HepG2 (cell line): ENCODE results near the gene JCAD. TPM values are rescaled to one million over a fixed set of nuclear protein-coding genes. Genes with fewer than 3 reads are reported as not detected.

ENCODE experiments used
- ATAC-seq: fragments of 200-7000 bp; cut with Tn5 transposase; 3 replicates; pipeline ENCODE4 v1.9.1; 2020; ENCODE audit warnings: mild to moderate bottlenecking, moderate library complexity
- BruUV-seq: library from RNA; stranded (reverse); fragments of 400-500 nt; replicated peaks from 2 replicates; lab custom pipeline; 2021; lab: Mats Ljungman, UMichigan
- CTCF ChIA-PET: fragments of 300-600 bp; formaldehyde crosslinking; extraction: SDS; loops from one replicate; lab custom pipeline; 2021; ENCODE audit warnings: low total read pairs, inconsistent platforms, low intra/inter-chr PET ratio; lab: Yijun Ruan, JAX
- POLR2A ChIA-PET: fragments of 350-600 bp; sonication (Branson Sonifier 250); formaldehyde crosslinking; loops from one replicate; lab custom pipeline; 2020; ENCODE audit warnings: antibody characterized with exemption, inconsistent platforms; lab: Yijun Ruan, JAX
- DNase-seq: peaks from one replicate; pipeline ENCODE4 v3.0.0-alpha.2; 2015; ENCODE audit warnings: low spot score
- FAIRE-seq: peaks from 3 replicates; lab custom pipeline; 2011; peaks lifted over from hg19 to GRCh38; lab: Jason Lieb, UNC
- H2AFZ ChIP-seq: one replicate; pipeline ENCODE4 v1.6.1; 2011; ENCODE audit warnings: low read length, inconsistent platforms
- H3K27ac ChIP-seq: fragments of 300-600 bp; 3 replicates; pipeline ENCODE4 v1.8.0; 2011; ENCODE audit warnings: mixed run types, mild to moderate bottlenecking, mixed read lengths, low read length, inconsistent platforms; ENCODE audit not compliant: insufficient read depth; ENCODE audit errors: extremely low read length
- H3K27me3 ChIP-seq, 2 experiments: fragments of 200-600 bp in 1 of 2; 2 replicates in 1 of 2; 3 replicates in 1 of 2; pipeline versions ENCODE4 v1.6.0 to v1.8.0; 2011; ENCODE audit warnings: low read length in 2 of 2, mild to moderate bottlenecking in 2 of 2, moderate library complexity in 2 of 2, inconsistent platforms in 1 of 2; ENCODE audit not compliant: insufficient read depth in 2 of 2, control insufficient read depth in 1 of 2
- H3K36me3 ChIP-seq, 2 experiments: fragments of 200-600 bp in 1 of 2; replicated peaks in 1 of 2; 2 replicates in 1 of 2; 3 replicates in 1 of 2; pipeline versions ENCODE4 v1.5.1 to v1.8.0; 2011; ENCODE audit warnings: low read length in 2 of 2, inconsistent platforms in 1 of 2; ENCODE audit not compliant: insufficient read depth in 2 of 2, control insufficient read depth in 1 of 2
- H3K4me1 ChIP-seq: 2 replicates; pipeline ENCODE4 v1.5.1; 2012; ENCODE audit warnings: low read length, inconsistent platforms; ENCODE audit not compliant: insufficient read depth
- H3K4me2 ChIP-seq: 2 replicates; pipeline ENCODE4 v1.6.0; 2011; ENCODE audit warnings: low read depth, low read length, inconsistent platforms
- H3K4me3 ChIP-seq, 3 experiments: fragments of 200-600 bp in 1 of 3; sonication (generic), shearing (Covaris generic) in 1 of 3; replicated peaks in 1 of 3; 2 replicates each; pipeline ENCODE4 v1.5.1; 2011 to 2016; ENCODE audit warnings: low read length in 3 of 3, inconsistent platforms in 2 of 3, low read depth in 2 of 3, mild to moderate bottlenecking in 2 of 3, control low read depth in 1 of 3, mixed read lengths in 1 of 3; ENCODE audit not compliant: insufficient read depth in 1 of 3
- H3K79me2 ChIP-seq: one replicate; pipeline ENCODE4 v1.6.1; 2011; ENCODE audit warnings: low read length, inconsistent platforms; ENCODE audit not compliant: insufficient read depth
- H3K9ac ChIP-seq: 2 replicates; pipeline ENCODE4 v1.6.0; 2011; ENCODE audit warnings: mild to moderate bottlenecking, low read depth, low read length, inconsistent platforms; ENCODE audit not compliant: insufficient read depth
- H3K9me3 ChIP-seq: 2 replicates; pipeline ENCODE4 v1.5.1; 2012; ENCODE audit warnings: mild to moderate bottlenecking, low read length
- H4K20me1 ChIP-seq: 2 replicates; pipeline ENCODE4 v1.6.0; 2011; ENCODE audit warnings: inconsistent platforms, mild to moderate bottlenecking, low read length, moderate library complexity; ENCODE audit not compliant: insufficient read depth
- KDM3A ChIP-seq: IDR thresholded peaks from 2 replicates; pipeline ENCODE4 v1.6.1; 2018; ENCODE audit warnings: low read depth, missing compliant biosample characterization
- TFDP1 ChIP-seq: IDR thresholded peaks from 2 replicates; pipeline ENCODE4 v1.6.1; 2016; ENCODE audit warnings: missing compliant biosample characterization, missing genetic modification reagents, borderline replicate concordance
- ZEB1 ChIP-seq: IDR thresholded peaks from 2 replicates; pipeline ENCODE4 v1.6.1; 2012; ENCODE audit warnings: mild to moderate bottlenecking, low read depth, inconsistent platforms; ENCODE audit not compliant: insufficient replicate concordance
- ZNF724P ChIP-seq: sonication (generic); formaldehyde crosslinking; IDR thresholded peaks from 2 replicates; pipeline ENCODE4 v1.8.0; 2022; ENCODE audit warnings: missing genetic modification reagents, borderline replicate concordance
- WGBS: methylation state at CpG from one replicate; pipeline ENCODE4 v1.1.6; 2017; ENCODE audit warnings: low lambda C conversion rate; 5-methylcytosine and 5-hydroxymethylcytosine counted together
- in situ Hi-C: cut with HindIII; loops from 2 replicates; pipeline ENCODE4 v1.10.0; 2017; ENCODE audit warnings: low pct_unique_long_range_greater_than_20kb; ENCODE audit not compliant: extremely low pct_ligation_motif_present
- intact Hi-C: fragments of 100-400 bp; cut with micrococcal nuclease; formaldehyde crosslinking; loops from one replicate; pipeline ENCODE4 v1.10.0; 2022; ENCODE audit not compliant: unreplicated experiment
- polyA plus RNA-seq, 8 experiments: library from polyadenylated mRNA; depleted of rRNA in 3 of 8; stranded (reverse) in 7 of 8; unstranded in 1 of 8; fragments of >200 nt; fragmentation: Illumina TruSeq in 4 of 8; extraction: Trizol in 4 of 8; gene quantifications; 2 replicates each; pipeline versions ENCODE4 v1.2.1 to v1.2.3, GENCODE V29; 2011 to 2016; ENCODE audit warnings: low read depth in 4 of 8, missing spikeins in 1 of 8, mixed read lengths in 1 of 8; ENCODE audit not compliant: insufficient read depth in 1 of 8
- total RNA-seq, 5 experiments: library from RNA; depleted of rRNA; stranded (reverse); fragments of >200 nt; fragmentation: Illumina TruSeq; extraction: Trizol; gene quantifications; 2 replicates each; pipeline ENCODE4 v1.2.3, GENCODE V29; 2016; ENCODE audit warnings: low read depth in 1 of 5
- TF ChIP-seq, protein P1 (sequence below): sonication (generic); formaldehyde crosslinking; IDR thresholded peaks from 2 replicates; pipeline ENCODE4 v1.8.1; 2023; ENCODE audit warnings: mild to moderate bottlenecking, missing genetic modification reagents, borderline replicate concordance
- TF ChIP-seq, protein P2 (sequence below): IDR thresholded peaks from 2 replicates; pipeline ENCODE4 v1.6.1; 2016; ENCODE audit warnings: missing genetic modification reagents, missing compliant biosample characterization

Gene JCAD
- total and polyA plus RNA-seq, 2 of the 13 experiments (the other 11 are each of a cell fraction or from before 2014, with no cell fraction given): 0.04 to 0.08 TPM

DNA sequence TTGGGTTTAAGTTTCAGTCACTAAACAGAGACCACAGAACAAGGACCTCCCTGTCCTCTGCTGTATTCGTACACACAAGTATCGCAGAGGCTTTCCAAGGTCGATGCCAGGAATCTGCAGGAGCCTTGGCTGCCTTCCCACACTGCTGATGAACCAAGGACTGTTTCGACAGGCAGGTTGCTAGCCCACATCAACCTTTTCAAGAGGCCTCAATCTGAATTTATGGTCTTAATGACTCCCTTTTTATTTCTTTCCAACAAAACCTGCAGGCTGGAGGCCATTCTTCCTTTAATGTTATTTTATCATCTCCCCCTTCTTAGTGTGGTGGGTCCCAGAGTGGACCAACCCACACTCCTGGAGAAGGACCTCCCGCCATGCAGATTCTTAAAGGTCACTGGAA lies 45.6 kb downstream of the JCAD start:
- WGBS: 63% methylated on average over 2 of the region's 5 CpGs
- in situ Hi-C loops (no loop called here), intact Hi-C loops (no loop called here)
- FAIRE-seq (no peak), ATAC-seq (no peak), DNase-seq (peak; percentile 12)
- H3K36me3 ChIP-seq: no peaks in the 10 kb centered on the region
- H4K20me1 ChIP-seq: no peaks in the 10 kb centered on the region
- ChIA-PET CTCF (no interaction called here), POLR2A (no interaction called here)
- TF ChIP-seq, protein P1, sequence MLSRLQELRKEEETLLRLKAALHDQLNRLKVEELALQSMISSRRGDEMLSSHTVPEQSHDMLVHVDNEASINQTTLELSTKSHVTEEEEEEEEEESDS (CRISPR knock-in tag): no peak
- TF ChIP-seq ZNF724P (CRISPR knock-in tag): no peak
- TF ChIP-seq, protein P2, sequence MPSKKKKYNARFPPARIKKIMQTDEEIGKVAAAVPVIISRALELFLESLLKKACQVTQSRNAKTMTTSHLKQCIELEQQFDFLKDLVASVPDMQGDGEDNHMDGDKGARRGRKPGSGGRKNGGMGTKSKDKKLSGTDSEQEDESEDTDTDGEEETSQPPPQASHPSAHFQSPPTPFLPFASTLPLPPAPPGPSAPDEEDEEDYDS (CRISPR knock-in tag): no peak
- no peak for TF ChIP-seq ZEB1
- no peak overlapping the region for H3K9ac ChIP-seq
- no peaks in the 10 kb centered on the region for H3K9me3 ChIP-seq
- H2AFZ ChIP-seq: no peak overlapping the region
- no peak overlapping the region for H3K4me2 ChIP-seq
- H3K4me1 ChIP-seq: no peaks in the 10 kb centered on the region
- 0 out of 5 replicates have a peak, but pooled peaks cover 0 to 3% of the 10 kb centered on the region in 2 experiments for H3K27me3 ChIP-seq
- no peak overlapping the region for H3K4me3 ChIP-seq
- no peaks in the 10 kb centered on the region for H3K79me2 ChIP-seq
- no TSS peak for BruUV-seq
- H3K27ac ChIP-seq: no peak overlapping the region

- no peak for DNase-seq
- WGBS: 13% methylated on average over 4 of the region's 4 CpGs
- H3K4me2 ChIP-seq: no peak overlapping the region
- BruUV-seq: no TSS peak
- H3K9me3 ChIP-seq: no peaks in the 10 kb centered on the region
- no peaks in the 10 kb centered on the region for H3K4me1 ChIP-seq
- TF ChIP-seq TFDP1 (CRISPR knock-in tag) (no peak), KDM3A (no peak)
- TF ChIP-seq, all 625 proteins: peak for 0
- Histone ChIP-seq H3K9ac (no peak overlapping the region), H3K79me2 (no peaks in the 10 kb centered on the region), H4K20me1 (no peaks in the 10 kb centered on the region), H2AFZ (no peak overlapping the region), H3K36me3 (no peaks in the 10 kb centered on the region), H3K27ac (no peak overlapping the region), H3K4me3 (no peak overlapping the region), H3K27me3 (peaks cover 0 to 3% of the 10 kb centered on the region in 2 experiments; a peak in 2 of 5 replicates)
- ChIA-PET POLR2A (no interaction called here), CTCF (no interaction called here)
- ATAC-seq (no peak), FAIRE-seq (no peak)
- intact Hi-C loops (no loop called here), in situ Hi-C loops (no loop called here)
These were observed 47.3 kb downstream of the JCAD start for GRCh38 chr10:30011956-30012647.
